Fibroblast of mammary gland (primary cell): ENCODE data around the gene ELANE.
A peak's percentile ranks its signal among the peaks of the same experiment; 100 is the strongest.
"Not testable (repeated sequence)": the region's sequence is repeated elsewhere in the genome, so short reads cannot be mapped to it uniquely, and the experiment has no call there.

Source experiments
- DNase-seq: peaks from one replicate; pipeline ENCODE4 v3.0.0-alpha.2; 2010; ENCODE audit warnings: low read depth
- H3K4me3 ChIP-seq: 2 replicates; pipeline ENCODE4 v1.5.1; 2011; ENCODE audit warnings: low read depth, mild to moderate bottlenecking, low read length, moderate library complexity; ENCODE audit not compliant: control insufficient read depth
- TF ChIP-seq, protein P1 (sequence below): conservative IDR thresholded peaks from 2 replicates; pipeline ENCODE4 v1.5.1; 2011; ENCODE audit warnings: low read depth, low read length, inconsistent platforms; ENCODE audit not compliant: control insufficient read depth, insufficient read depth

The ELANE gene

DNA sequence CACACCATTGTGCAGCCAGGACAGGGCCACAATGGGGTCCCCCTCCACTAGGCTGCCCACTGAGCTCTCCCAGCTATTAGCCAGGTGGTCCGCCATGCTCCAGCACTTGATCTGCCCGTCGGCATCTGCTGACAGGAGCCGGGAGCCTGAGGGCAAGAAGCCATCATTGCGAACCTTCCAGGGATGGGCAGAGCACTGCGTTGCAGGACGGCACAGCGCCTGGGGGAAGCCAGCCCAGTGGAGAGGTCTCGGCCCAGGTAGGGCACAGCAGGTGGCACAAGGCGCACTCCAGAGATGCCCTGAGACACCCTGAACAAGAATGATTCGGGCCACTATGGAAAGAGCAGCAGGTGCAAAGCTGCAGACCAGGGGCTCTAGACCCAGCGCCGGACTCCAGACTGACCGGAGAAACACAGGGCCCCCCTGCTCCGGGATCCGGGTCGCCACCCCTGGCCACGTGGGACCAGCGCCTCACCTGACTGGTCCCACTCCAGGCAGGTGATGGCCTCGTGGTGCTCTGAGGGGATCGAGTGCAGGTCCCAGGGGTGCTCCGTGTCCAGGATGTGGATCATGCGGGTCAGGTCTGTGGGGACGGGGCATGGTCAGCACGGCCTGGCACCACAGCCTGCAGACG, 37.7 kb downstream of the ELANE start:
- DNase-seq, result no peak
- TF ChIP-seq, protein P1, sequence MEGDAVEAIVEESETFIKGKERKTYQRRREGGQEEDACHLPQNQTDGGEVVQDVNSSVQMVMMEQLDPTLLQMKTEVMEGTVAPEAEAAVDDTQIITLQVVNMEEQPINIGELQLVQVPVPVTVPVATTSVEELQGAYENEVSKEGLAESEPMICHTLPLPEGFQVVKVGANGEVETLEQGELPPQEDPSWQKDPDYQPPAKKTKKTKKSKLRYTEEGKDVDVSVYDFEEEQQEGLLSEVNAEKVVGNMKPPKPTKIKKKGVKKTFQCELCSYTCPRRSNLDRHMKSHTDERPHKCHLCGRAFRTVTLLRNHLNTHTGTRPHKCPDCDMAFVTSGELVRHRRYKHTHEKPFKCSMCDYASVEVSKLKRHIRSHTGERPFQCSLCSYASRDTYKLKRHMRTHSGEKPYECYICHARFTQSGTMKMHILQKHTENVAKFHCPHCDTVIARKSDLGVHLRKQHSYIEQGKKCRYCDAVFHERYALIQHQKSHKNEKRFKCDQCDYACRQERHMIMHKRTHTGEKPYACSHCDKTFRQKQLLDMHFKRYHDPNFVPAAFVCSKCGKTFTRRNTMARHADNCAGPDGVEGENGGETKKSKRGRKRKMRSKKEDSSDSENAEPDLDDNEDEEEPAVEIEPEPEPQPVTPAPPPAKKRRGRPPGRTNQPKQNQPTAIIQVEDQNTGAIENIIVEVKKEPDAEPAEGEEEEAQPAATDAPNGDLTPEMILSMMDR, result no peak
- no peak overlapping the region for H3K4me3 ChIP-seq

- no peak for DNase-seq
- H3K4me3 ChIP-seq, result no peak overlapping the region
- TF ChIP-seq, protein P1, result no peak
Observed at GRCh38 chr19:890831-891230, 38.7 kb downstream of the ELANE start.

DNA sequence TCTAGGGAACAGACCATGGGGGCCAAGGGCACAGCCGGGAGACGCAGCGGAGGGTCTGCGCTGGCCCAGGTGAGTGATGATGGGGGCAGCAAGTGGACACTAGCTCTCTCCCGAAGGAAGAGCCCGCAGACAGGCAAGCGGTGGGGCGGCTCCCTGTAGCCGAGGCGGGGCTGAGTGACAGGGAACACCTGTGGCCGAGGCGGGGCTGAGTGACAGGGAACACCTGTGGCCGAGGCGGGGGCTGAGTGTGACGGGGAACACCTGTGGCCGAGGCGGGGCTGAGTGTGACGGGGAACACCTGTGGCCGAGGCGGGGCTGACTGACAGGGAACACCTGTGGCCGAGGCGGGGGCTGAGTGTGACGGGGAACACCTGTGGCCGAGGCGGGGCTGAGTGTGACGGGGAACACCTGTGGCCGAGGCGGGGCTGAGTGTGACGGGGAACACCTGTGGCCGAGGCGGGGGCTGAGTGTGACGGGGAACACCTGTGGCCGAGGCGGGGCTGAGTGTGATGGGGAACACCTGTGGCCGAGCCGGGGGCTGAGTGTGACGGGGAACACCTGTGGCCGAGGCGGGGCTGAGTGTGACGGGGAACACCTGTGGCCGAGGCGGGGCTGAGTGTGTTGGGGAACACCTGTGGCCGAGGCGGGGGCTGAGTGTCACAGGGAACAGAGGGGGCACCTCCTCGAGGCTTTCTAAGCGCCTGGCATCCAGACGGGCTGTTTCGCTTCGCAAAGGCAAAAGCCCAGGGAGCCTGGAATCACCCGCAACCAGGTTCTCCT, 39.5 kb downstream of the ELANE start:
- H3K4me3 ChIP-seq, result peak overlapping the region; percentile 82
- not testable (repeated sequence) for DNase-seq

DNA sequence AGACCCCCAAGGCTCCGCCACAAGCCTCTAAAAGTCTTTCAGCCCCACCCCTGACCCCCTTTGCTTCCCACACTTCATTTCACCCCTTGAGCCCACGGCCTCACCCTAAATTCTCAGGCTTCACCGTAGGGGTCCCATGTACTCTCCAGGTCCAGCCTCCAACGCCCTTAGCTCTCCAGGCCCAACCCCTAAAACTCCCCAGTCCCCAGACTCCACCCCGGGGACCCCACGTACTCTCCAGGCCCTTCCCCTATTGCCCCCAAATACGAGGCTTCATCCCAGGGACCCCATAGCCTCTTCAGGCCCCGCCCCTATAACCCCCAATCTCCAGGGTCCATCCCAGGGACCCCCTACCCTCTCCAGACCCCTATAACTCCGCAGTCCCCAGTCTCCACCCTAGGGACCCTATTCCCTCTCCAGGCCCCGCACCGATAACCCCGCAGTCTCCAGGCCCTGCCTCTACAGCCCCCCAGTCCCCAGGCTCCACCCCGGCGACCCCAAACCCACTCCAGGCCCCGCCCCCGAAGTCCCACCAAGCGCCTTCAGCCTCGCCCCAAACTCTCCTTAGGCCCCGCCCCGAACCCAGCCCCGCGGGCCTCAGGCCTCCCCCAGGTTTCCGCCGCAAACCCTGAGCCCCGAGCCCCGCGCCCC, 40.3 kb downstream of the ELANE start:
- DNase-seq, result no peak
- TF ChIP-seq, protein P1, result no peak
- H3K4me3 ChIP-seq, result peak overlapping the region; percentile 82

GRCh38 chr19:892894-893689, 41.0 kb downstream of the ELANE start, which contains the start of the genes MED16 and RNU6-9:
Gene MED16, minus strand, starts transcription at chr19:893187. Its CDS starts 2,056 bp downstream, at chr19:891131.
Gene RNU6-9, plus strand, starts transcription at chr19:893484.
- H3K4me3 ChIP-seq, result peak within 1 kb of the TSS; percentile 82
- DNase-seq, result peak; percentile 89
- TF ChIP-seq, protein P1, result no peak

GRCh38 chr19:896434-896833, 44.3 kb downstream of the ELANE start:
- no peak for DNase-seq
- H3K4me3 ChIP-seq, result no peak overlapping the region
- TF ChIP-seq, protein P1, result no peak
